Endodermal cell (in vitro differentiated cells): ENCODE results near the gene GAS2. TPM values are rescaled to one million over a fixed set of nuclear protein-coding genes. Genes with fewer than 3 reads are reported as not detected.
A peak's percentile ranks its signal among the peaks of the same experiment; 100 is the strongest.

Experiments used
- DNase-seq: peaks from one replicate; pipeline ENCODE4 v3.0.0-alpha.2; 2017
- H3K27ac ChIP-seq: 2 replicates; pipeline ENCODE4 v1.5.1; 2013; ENCODE audit warnings: mild to moderate bottlenecking, low read depth, low read length, moderate library complexity
- H3K27me3 ChIP-seq: 2 replicates; pipeline ENCODE4 v1.6.1; 2013; ENCODE audit warnings: mild to moderate bottlenecking, low read length, moderate library complexity; ENCODE audit not compliant: insufficient read depth, control insufficient read depth, poor library complexity, severe bottlenecking
- H3K36me3 ChIP-seq: 2 replicates; pipeline ENCODE4 v1.7.0; 2013; ENCODE audit warnings: mild to moderate bottlenecking, low read length, moderate library complexity; ENCODE audit not compliant: control insufficient read depth, insufficient read depth
- H3K4me1 ChIP-seq: one replicate; pipeline ENCODE4 v1.7.0; 2013; ENCODE audit warnings: low read length; ENCODE audit not compliant: control insufficient read depth, insufficient read depth
- H3K4me3 ChIP-seq: 2 replicates; pipeline ENCODE4 v1.5.1; 2013; ENCODE audit warnings: mild to moderate bottlenecking, low read length, moderate library complexity
- H3K9ac ChIP-seq: 2 replicates; pipeline ENCODE4 v1.6.1; 2013; ENCODE audit warnings: mild to moderate bottlenecking, low read length, moderate library complexity; ENCODE audit not compliant: poor library complexity, severe bottlenecking; ENCODE audit errors: extremely low read depth
- H3K9me3 ChIP-seq: 2 replicates; pipeline ENCODE4 v1.6.1; 2013; ENCODE audit warnings: mild to moderate bottlenecking, low read length, moderate library complexity; ENCODE audit not compliant: control insufficient read depth
- H3K27ac Mint-ChIP-seq: 2 replicates; pipeline ENCODE4 v1.8.0; 2020; ENCODE audit warnings: mixed read lengths
- H3K27me3 Mint-ChIP-seq: 2 replicates; pipeline ENCODE4 v1.8.0; 2021; ENCODE audit warnings: mild to moderate bottlenecking, mixed read lengths; ENCODE audit not compliant: insufficient read depth
- H3K36me3 Mint-ChIP-seq: 2 replicates; pipeline ENCODE4 v1.8.0; 2020; ENCODE audit warnings: low read depth, mixed read lengths
- H3K4me1 Mint-ChIP-seq: 2 replicates; pipeline ENCODE4 v1.8.0; 2020; ENCODE audit warnings: mixed read lengths
- H3K4me3 Mint-ChIP-seq: 2 replicates; pipeline ENCODE4 v1.8.0; 2020; ENCODE audit warnings: mild to moderate bottlenecking, moderate library complexity, mixed read lengths
- H3K9me3 Mint-ChIP-seq: 2 replicates; pipeline ENCODE4 v1.8.0; 2020; ENCODE audit warnings: mild to moderate bottlenecking, mixed read lengths
- CTCF ChIP-seq: fragments of 200-600 bp; sonication (generic); conservative IDR thresholded peaks from 2 replicates; pipeline ENCODE4 v1.5.0; 2021; ENCODE audit warnings: antibody characterized with exemption, mild to moderate bottlenecking
- WGBS, 2 experiments: methylation state at CpG; one replicate each; pipeline versions ENCODE4 v1.1.5 to v1.1.7; 2013; ENCODE audit warnings: missing lambda C conversion rate in 2 of 2, mixed read lengths in 1 of 2; ENCODE audit not compliant: insufficient coverage in 1 of 2, insufficient read length in 1 of 2; 5-methylcytosine and 5-hydroxymethylcytosine counted together
- total RNA-seq, 2 donors: library from RNA; stranded (reverse); fragmentation: NEBNext Ultra II Directional in 1 of 2; extraction: Animal tissue kit (Norgen Biotek cat#: 25700) in 1 of 2; gene quantifications; 2 replicates in 1 of 2; 3 replicates in 1 of 2; pipeline ENCODE4 v1.2.1, GENCODE V29; 2021

GAS2 gene
- total RNA-seq, 2 donors from 2014 or later: 3.0 to 4.1 TPM

GRCh38 chr11:22657101-22657694 lies 9.2 kb upstream of the GAS2 start:
- no peak overlapping the region for H3K27ac ChIP-seq
- H3K4me1 ChIP-seq: peaks cover 7% of the 10 kb centered on the region
- Mint-ChIP-seq H3K36me3 (peaks cover 4% of the 10 kb centered on the region), H3K4me3 (no peak overlapping the region), H3K27ac (no peak overlapping the region), H3K4me1 (peaks cover 16% of the 10 kb centered on the region), H3K27me3 (no peaks in the 10 kb centered on the region), H3K9me3 (peaks cover 8% of the 10 kb centered on the region)
- H3K36me3 ChIP-seq: no peaks in the 10 kb centered on the region
- no peak for TF ChIP-seq CTCF
- H3K9me3 ChIP-seq: no peaks in the 10 kb centered on the region
- no CpG with 5 or more reads among the region's 1 CpG for WGBS, 2 experiments
- H3K9ac ChIP-seq: no peak overlapping the region
- DNase-seq: peak; percentile 60
- H3K4me3 ChIP-seq: no peak overlapping the region
- H3K27me3 ChIP-seq: no peaks in the 10 kb centered on the region

DNA sequence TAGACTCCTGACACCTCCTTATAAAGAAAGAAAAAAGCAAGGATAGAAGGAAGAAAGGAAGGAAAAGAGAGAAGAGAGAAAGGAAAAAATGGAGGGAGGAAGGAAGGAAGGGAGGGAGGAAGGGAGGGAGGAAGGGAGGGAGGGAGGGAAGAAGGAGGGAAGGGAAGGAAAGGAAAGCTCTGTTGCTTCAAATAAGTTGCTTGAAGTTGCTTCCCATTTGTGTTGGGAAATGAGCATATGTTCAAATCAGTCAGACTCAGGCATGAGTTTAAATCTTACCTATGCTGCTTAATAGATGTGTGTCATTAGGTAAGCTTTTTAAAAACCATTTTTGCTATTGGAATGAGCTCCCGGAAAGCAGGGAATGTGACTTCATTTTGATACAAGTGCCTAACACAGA lies 6.6 kb upstream of the GAS2 start:
- H3K27ac Mint-ChIP-seq: no peak overlapping the region
- Histone ChIP-seq H3K9ac (no peak overlapping the region), H3K36me3 (no peaks in the 10 kb centered on the region), H3K4me1 (peaks cover 7% of the 10 kb centered on the region), H3K9me3 (no peaks in the 10 kb centered on the region), H3K27me3 (no peaks in the 10 kb centered on the region), H3K27ac (no peak overlapping the region), H3K4me3 (no peak overlapping the region)
- DNase-seq: no peak
- H3K36me3 Mint-ChIP-seq: no peaks in the 10 kb centered on the region
- peaks cover 16% of the 10 kb centered on the region for H3K4me1 Mint-ChIP-seq
- no peaks in the 10 kb centered on the region for H3K27me3 Mint-ChIP-seq
- WGBS, 2 experiments: 91 to 100% methylated on average over 1 of the region's 1 CpG
- H3K4me3 Mint-ChIP-seq: no peak overlapping the region
- H3K9me3 Mint-ChIP-seq: no peaks in the 10 kb centered on the region
- TF ChIP-seq CTCF: no peak

DNA sequence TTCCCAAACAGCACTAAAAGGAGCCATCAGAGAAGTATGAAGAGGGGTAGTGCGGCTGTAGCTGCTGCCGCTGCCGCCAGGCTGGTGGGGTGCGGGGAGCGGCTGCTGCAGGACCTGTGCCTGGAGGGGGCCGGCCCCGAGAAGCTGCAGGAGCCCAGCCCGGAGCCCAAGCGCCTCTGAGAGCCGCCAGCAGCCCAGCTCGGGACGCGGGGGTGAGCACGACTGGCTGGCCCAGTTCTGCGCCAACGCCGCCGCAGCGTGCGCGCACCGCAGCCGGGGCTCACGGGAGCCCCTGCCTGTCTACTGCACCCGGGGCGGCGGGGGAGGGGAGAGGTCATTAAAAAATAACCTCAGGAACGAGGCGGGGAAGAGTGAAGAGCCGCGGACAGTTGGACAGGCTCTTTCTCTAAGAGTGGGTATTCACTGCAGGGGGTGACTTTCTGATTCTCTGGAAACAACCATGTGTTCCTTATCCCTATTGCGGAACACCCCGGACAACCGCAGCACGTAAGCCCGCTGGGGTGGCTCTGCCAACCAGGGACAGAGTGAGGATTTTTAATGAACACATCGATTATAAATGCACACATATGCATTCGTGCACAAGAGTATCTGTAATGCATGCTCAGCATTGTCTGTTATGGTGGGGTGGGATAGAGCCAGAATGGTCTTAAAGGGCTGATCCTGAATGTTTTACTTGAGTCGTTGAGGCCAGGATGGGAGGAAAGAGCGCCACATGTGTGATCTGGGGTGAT lies 453 bp downstream of the GAS2 start:
- peaks cover 21% of the 10 kb centered on the region for H3K27me3 Mint-ChIP-seq

More for the DNA sequence above, 453 bp downstream of the GAS2 start:
- Mint-ChIP-seq H3K9me3 (no peaks in the 10 kb centered on the region), H3K4me1 (peaks cover 20% of the 10 kb centered on the region), H3K36me3 (no peaks in the 10 kb centered on the region), H3K27ac (no peak overlapping the region), H3K4me3 (peak overlapping the region; percentile 61)
- DNase-seq: peak; percentile 91
- Histone ChIP-seq H3K27ac (peak overlapping the region; percentile 36), H3K4me3 (peak overlapping the region; percentile 77), H3K36me3 (no peaks in the 10 kb centered on the region), H3K9ac (no peak overlapping the region), H3K9me3 (no peaks in the 10 kb centered on the region), H3K27me3 (peaks cover 12% of the 10 kb centered on the region), H3K4me1 (peaks cover 6% of the 10 kb centered on the region)
- WGBS, 2 experiments: 16 to 63% methylated on average over 2 to 40 of the region's 40 CpGs
- peak; percentile 61 for TF ChIP-seq CTCF
